NK-92 (cell line): ENCODE measurements around the gene TSHZ2.

Source experiments
- DNase-seq: peaks from one replicate; lab custom pipeline; 2025; ENCODE audit not compliant: unreplicated experiment; lab: John Stamatoyannopoulos, UW

TSHZ2 gene

GRCh38 chr20:53157443-53158408, 185.6 kb downstream of the TSHZ2 start:
- no peak for DNase-seq

- no peak for DNase-seq
These were observed 187.0 kb downstream of the TSHZ2 start for GRCh38 chr20:53159160-53159559.

GRCh38 chr20:53161073-53161472, 188.9 kb downstream of the TSHZ2 start:
- no peak for DNase-seq

- DNase-seq = no peak
These were observed 189.3 kb downstream of the TSHZ2 start for GRCh38 chr20:53161473-53161872.

- DNase-seq = no peak
These were observed 190.2 kb downstream of the TSHZ2 start for GRCh38 chr20:53162251-53162835.

- no peak for DNase-seq
These were observed 191.3 kb downstream of the TSHZ2 start for GRCh38 chr20:53163486-53163885.

GRCh38 chr20:53164072-53164471, 191.9 kb downstream of the TSHZ2 start:
- no peak for DNase-seq

GRCh38 chr20:53165452-53165851, 193.3 kb downstream of the TSHZ2 start:
- no peak for DNase-seq

GRCh38 chr20:53168491-53168890, 196.3 kb downstream of the TSHZ2 start:
- DNase-seq = no peak

GRCh38 chr20:53170196-53170595, 198.0 kb downstream of the TSHZ2 start:
- DNase-seq = no peak

- DNase-seq = no peak
These were observed 198.9 kb downstream of the TSHZ2 start for GRCh38 chr20:53171065-53171464.

GRCh38 chr20:53174454-53174853, 202.3 kb downstream of the TSHZ2 start:
- no peak for DNase-seq

- DNase-seq = no peak
These were observed 203.1 kb downstream of the TSHZ2 start for GRCh38 chr20:53175135-53175780.

GRCh38 chr20:53176134-53176533, 204.0 kb downstream of the TSHZ2 start:
- DNase-seq = no peak

GRCh38 chr20:53177687-53178086, 205.5 kb downstream of the TSHZ2 start:
- DNase-seq = no peak

GRCh38 chr20:53179749-53180148, 207.6 kb downstream of the TSHZ2 start:
- no peak for DNase-seq

GRCh38 chr20:53180928-53181362, 208.8 kb downstream of the TSHZ2 start:
- no peak for DNase-seq

- no peak for DNase-seq
These were observed 209.8 kb downstream of the TSHZ2 start for GRCh38 chr20:53181866-53182376.

GRCh38 chr20:53183181-53183580, 211.0 kb downstream of the TSHZ2 start:
- DNase-seq = no peak

GRCh38 chr20:53186635-53187034, 214.5 kb downstream of the TSHZ2 start:
- no peak for DNase-seq

- DNase-seq = no peak
These were observed 215.4 kb downstream of the TSHZ2 start for GRCh38 chr20:53187392-53188068.
